ENCODE data around the gene MACROD2.

DNA sequence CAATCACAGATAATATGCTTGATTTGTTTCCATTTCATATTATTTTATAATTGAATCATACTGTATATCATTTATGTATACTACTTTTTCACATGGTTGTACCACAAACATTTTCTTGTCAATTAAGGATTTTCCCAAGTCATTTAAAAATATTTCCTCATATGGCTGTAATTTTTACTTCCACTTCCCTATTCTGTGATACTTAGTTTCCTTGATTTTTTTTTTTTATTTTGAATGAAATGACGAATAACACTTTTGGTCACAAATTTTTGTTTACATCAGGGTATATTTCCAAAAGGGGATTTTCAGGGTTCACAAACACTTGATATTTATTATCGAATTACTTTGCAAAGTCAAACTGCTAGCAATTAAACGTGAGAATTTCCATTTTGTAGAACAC lies 2062.3 kb downstream of the MACROD2 start:
- no peak for TF ChIP-seq ARNTL (CRISPR knock-in tag; IDR thresholded peaks at IDR 0.05; ENCODE audit: borderline replicate concordance, low read depth)
- TF ChIP-seq RARB (CRISPR knock-in tag; IDR thresholded peaks at IDR 0.05): no peak
- TF ChIP-seq OSR1 (CRISPR knock-in tag; IDR thresholded peaks at IDR 0.05): no peak
- no peak for TF ChIP-seq TCF4 (CRISPR knock-in tag; IDR thresholded peaks at IDR 0.05; ENCODE audit: borderline replicate concordance)
- no peak for TF ChIP-seq ZNF565 (CRISPR knock-in tag; conservative IDR thresholded peaks at IDR 0.05; ENCODE audit: low read depth)
- TF ChIP-seq, protein P1, sequence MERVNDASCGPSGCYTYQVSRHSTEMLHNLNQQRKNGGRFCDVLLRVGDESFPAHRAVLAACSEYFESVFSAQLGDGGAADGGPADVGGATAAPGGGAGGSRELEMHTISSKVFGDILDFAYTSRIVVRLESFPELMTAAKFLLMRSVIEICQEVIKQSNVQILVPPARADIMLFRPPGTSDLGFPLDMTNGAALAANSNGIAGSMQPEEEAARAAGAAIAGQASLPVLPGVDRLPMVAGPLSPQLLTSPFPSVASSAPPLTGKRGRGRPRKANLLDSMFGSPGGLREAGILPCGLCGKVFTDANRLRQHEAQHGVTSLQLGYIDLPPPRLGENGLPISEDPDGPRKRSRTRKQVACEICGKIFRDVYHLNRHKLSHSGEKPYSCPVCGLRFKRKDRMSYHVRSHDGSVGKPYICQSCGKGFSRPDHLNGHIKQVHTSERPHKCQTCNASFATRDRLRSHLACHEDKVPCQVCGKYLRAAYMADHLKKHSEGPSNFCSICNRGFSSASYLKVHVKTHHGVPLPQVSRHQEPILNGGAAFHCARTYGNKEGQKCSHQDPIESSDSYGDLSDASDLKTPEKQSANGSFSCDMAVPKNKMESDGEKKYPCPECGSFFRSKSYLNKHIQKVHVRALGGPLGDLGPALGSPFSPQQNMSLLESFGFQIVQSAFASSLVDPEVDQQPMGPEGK (CRISPR knock-in tag; IDR thresholded peaks at IDR 0.05; ENCODE audit: borderline replicate concordance): no peak
- TF ChIP-seq BACH2 (CRISPR knock-in tag; IDR thresholded peaks at IDR 0.05; ENCODE audit: borderline replicate concordance): no peak
- TF ChIP-seq, protein P2, sequence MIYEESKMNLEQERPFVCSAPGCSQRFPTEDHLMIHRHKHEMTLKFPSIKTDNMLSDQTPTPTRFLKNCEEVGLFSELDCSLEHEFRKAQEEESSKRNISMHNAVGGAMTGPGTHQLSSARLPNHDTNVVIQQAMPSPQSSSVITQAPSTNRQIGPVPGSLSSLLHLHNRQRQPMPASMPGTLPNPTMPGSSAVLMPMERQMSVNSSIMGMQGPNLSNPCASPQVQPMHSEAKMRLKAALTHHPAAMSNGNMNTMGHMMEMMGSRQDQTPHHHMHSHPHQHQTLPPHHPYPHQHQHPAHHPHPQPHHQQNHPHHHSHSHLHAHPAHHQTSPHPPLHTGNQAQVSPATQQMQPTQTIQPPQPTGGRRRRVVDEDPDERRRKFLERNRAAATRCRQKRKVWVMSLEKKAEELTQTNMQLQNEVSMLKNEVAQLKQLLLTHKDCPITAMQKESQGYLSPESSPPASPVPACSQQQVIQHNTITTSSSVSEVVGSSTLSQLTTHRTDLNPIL (CRISPR knock-in tag; IDR thresholded peaks at IDR 0.05; ENCODE audit: low read depth): no peak
- TF ChIP-seq ZFP3 (CRISPR knock-in tag; IDR thresholded peaks at IDR 0.05): no peak
- no peak for TF ChIP-seq GLIS3 (CRISPR knock-in tag; IDR thresholded peaks at IDR 0.05)
- TF ChIP-seq ZFP30 (CRISPR knock-in tag; IDR thresholded peaks at IDR 0.05): no peak
- no peak for TF ChIP-seq CSDC2 (CRISPR knock-in tag; IDR thresholded peaks at IDR 0.05)
- TF ChIP-seq ZC3H10 (CRISPR knock-in tag; IDR thresholded peaks at IDR 0.05): no peak
- no peak for TF ChIP-seq PPARA (CRISPR knock-in tag; IDR thresholded peaks at IDR 0.05; ENCODE audit: borderline replicate concordance)
